B cell (primary cell): ENCODE measurements around the gene CALN1. TPM values are rescaled to one million over a fixed set of nuclear protein-coding genes. Genes with fewer than 3 reads are reported as not detected.

Source experiments
- ATAC-seq: fragments of 200-7000 bp; cut with Tn5 transposase; one replicate; pipeline ENCODE4 v1.10.0; 2021; ENCODE audit warnings: low read depth, mild to moderate bottlenecking, moderate number of reproducible peaks, moderate library complexity
- CTCF ChIA-PET: fragments of 350-600 bp; sonication (Branson Sonifier 250); formaldehyde crosslinking; loops from one replicate; lab custom pipeline; 2021; ENCODE audit warnings: antibody characterized with exemption, inconsistent platforms; lab: Charles Lee
- POLR2A ChIA-PET: fragments of 350-600 bp; sonication (Branson Sonifier 250); formaldehyde crosslinking; loops from one replicate; lab custom pipeline; 2021; ENCODE audit warnings: antibody characterized with exemption; lab: Charles Lee
- DNase-seq: peaks from one replicate; pipeline ENCODE4 v3.0.0; 2013
- H2AFZ ChIP-seq: 2 replicates; pipeline ENCODE4 v1.6.1; 2012; ENCODE audit warnings: mild to moderate bottlenecking, low read depth, low read length; ENCODE audit not compliant: insufficient read depth, poor library complexity, severe bottlenecking
- H3K27ac ChIP-seq, 2 donors: 1 replicate in 1 of 2; 2 replicates in 1 of 2; pipeline ENCODE4 v1.5.1; 2012 to 2013; ENCODE audit warnings: low read length in 2 of 2, mild to moderate bottlenecking in 2 of 2, moderate library complexity in 1 of 2
- H3K27me3 ChIP-seq, 4 experiments: fragments of 200-600 bp in 1 of 4; sonication (generic) in 1 of 4; replicated peaks in 1 of 4; 1 replicate in 2 of 4; 2 replicates in 2 of 4; pipeline versions ENCODE4 v1.6.1 to v1.7.0; 2013 to 2016; ENCODE audit warnings: low read length in 3 of 4, mild to moderate bottlenecking in 2 of 4, mixed read lengths in 1 of 4, moderate library complexity in 1 of 4; ENCODE audit not compliant: insufficient read depth in 4 of 4, control insufficient read depth in 3 of 4; ENCODE audit errors: control extremely low read depth in 1 of 4
- H3K36me3 ChIP-seq, 2 experiments: replicated peaks in 1 of 2; 1 replicate in 1 of 2; 2 replicates in 1 of 2; pipeline versions ENCODE4 v1.6.1 to v1.7.1; 2013; ENCODE audit warnings: low read length in 1 of 2; ENCODE audit not compliant: insufficient read depth in 2 of 2, control insufficient read depth in 1 of 2; ENCODE audit errors: control extremely low read depth in 1 of 2, extremely low read depth in 1 of 2
- H3K4me1 ChIP-seq, 2 donors: fragments of 200-600 bp in 1 of 2; sonication (generic) in 1 of 2; 1 replicate in 1 of 2; 2 replicates in 1 of 2; pipeline versions ENCODE4 v1.5.1 to v1.6.1; 2013 to 2017; ENCODE audit warnings: low read length in 2 of 2; ENCODE audit not compliant: control insufficient read depth in 2 of 2, insufficient read depth in 2 of 2
- H3K4me2 ChIP-seq: replicated peaks from 2 replicates; pipeline ENCODE3; 2012; ENCODE audit warnings: mild to moderate bottlenecking, low read depth, low read length; ENCODE audit not compliant: poor library complexity, severe bottlenecking
- H3K4me3 ChIP-seq, 5 experiments: fragments of 200-600 bp in 1 of 5; sonication (generic) in 1 of 5; 1 replicate in 3 of 5; 2 replicates in 2 of 5; pipeline versions ENCODE4 v1.5.1 to v1.7.0; 2011 to 2016; ENCODE audit warnings: low read length in 4 of 5, mild to moderate bottlenecking in 4 of 5, low read depth in 2 of 5, control low read depth in 1 of 5, moderate library complexity in 1 of 5; ENCODE audit not compliant: insufficient read depth in 1 of 5; ENCODE audit errors: control extremely low read depth in 1 of 5, extremely low read depth in 1 of 5
- H3K79me2 ChIP-seq: fragments of 200-600 bp; sonication (generic); one replicate; pipeline ENCODE4 v1.6.0; 2016; ENCODE audit warnings: low read length; ENCODE audit not compliant: control insufficient read depth, insufficient read depth
- H3K9ac ChIP-seq: fragments of 200-600 bp; sonication (generic); 2 replicates; pipeline ENCODE4 v1.6.1; 2017; ENCODE audit warnings: mild to moderate bottlenecking, low read length, moderate library complexity
- H3K9me3 ChIP-seq, 3 donors: one replicate each; pipeline versions ENCODE4 v1.6.1 to v1.7.1; 2013; ENCODE audit warnings: low read length in 2 of 3; ENCODE audit not compliant: control insufficient read depth in 2 of 3, insufficient read depth in 1 of 3; ENCODE audit errors: control extremely low read depth in 1 of 3
- H4K20me1 ChIP-seq: 2 replicates; pipeline ENCODE4 v1.6.0; 2012; ENCODE audit warnings: mild to moderate bottlenecking, low read length; ENCODE audit not compliant: insufficient read depth, control insufficient read depth, poor library complexity, severe bottlenecking
- H3K27ac Mint-ChIP-seq: one replicate; pipeline ENCODE4 v1.8.0; 2021; ENCODE audit warnings: mixed read lengths
- H3K27me3 Mint-ChIP-seq: one replicate; pipeline ENCODE4 v1.8.0; 2021; ENCODE audit warnings: mixed read lengths
- H3K4me1 Mint-ChIP-seq: one replicate; pipeline ENCODE4 v1.8.0; 2021; ENCODE audit warnings: mixed read lengths
- H3K4me3 Mint-ChIP-seq: one replicate; pipeline ENCODE4 v1.8.0; 2021; ENCODE audit warnings: mixed read lengths
- H3K9me3 Mint-ChIP-seq: one replicate; pipeline ENCODE4 v1.8.0; 2022; ENCODE audit warnings: mixed read lengths; ENCODE audit not compliant: insufficient read depth
- CTCF ChIP-seq: fragments of 200-600 bp; IDR thresholded peaks from one replicate; pipeline ENCODE4 v1.8.0; 2022; ENCODE audit warnings: antibody characterized with exemption, mild to moderate bottlenecking
- EZH2 ChIP-seq: IDR thresholded peaks from 2 replicates; pipeline ENCODE4 v1.6.1; 2012; ENCODE audit warnings: borderline replicate concordance, low read depth, mild to moderate bottlenecking, moderate library complexity, low read length; ENCODE audit not compliant: insufficient read depth, poor library complexity, severe bottlenecking
- WGBS: methylation state at CpG from one replicate; pipeline ENCODE4 v1.1.5; 2013; ENCODE audit warnings: missing lambda C conversion rate; ENCODE audit not compliant: insufficient coverage; 5-methylcytosine and 5-hydroxymethylcytosine counted together
- intact Hi-C: fragments of 100-400 bp; cut with micrococcal nuclease; formaldehyde crosslinking; loops from one replicate; pipeline ENCODE4 v1.10.0; 2022
- polyA plus RNA-seq: library from polyadenylated mRNA; depleted of rRNA; stranded (reverse); fragments of >200 nt; gene quantifications from 2 replicates; pipeline ENCODE4 v1.2.3, GENCODE V29; 2012
- total RNA-seq, 2 donors: library from RNA; stranded (reverse); fragments of 120-200 nt in 1 of 2; gene quantifications; 1 replicate in 1 of 2; 2 replicates in 1 of 2; pipeline versions ENCODE4 v1.2.3 to v1.2.4, GENCODE V29; 2013 to 2022

CALN1 gene
- total and polyA plus RNA-seq, 2 donors (not counting 1 experiment from before 2014, with no cell fraction given): not detected

- Histone ChIP-seq H3K36me3 (no peaks in the 10 kb centered on the region), H3K79me2 (no peaks in the 10 kb centered on the region), H3K4me2 (no peak overlapping the region), H3K4me3 (no peak overlapping the region), H2AFZ (no peak overlapping the region), H3K4me1 (no peaks in the 10 kb centered on the region), H3K9ac (no peak overlapping the region), H4K20me1 (no peaks in the 10 kb centered on the region), H3K9me3 (peaks cover 0 to 8% (median 0%) of the 10 kb centered on the region in 3 donors), H3K27me3 (no peaks in the 10 kb centered on the region), H3K27ac (no peak overlapping the region)
- CTCF ChIA-PET: no interaction called here
- POLR2A ChIA-PET: no interaction called here
- intact Hi-C loops: no loop called here
- Mint-ChIP-seq H3K27me3 (no peaks in the 10 kb centered on the region), H3K9me3 (no peaks in the 10 kb centered on the region), H3K27ac (no peak overlapping the region), H3K4me1 (no peaks in the 10 kb centered on the region), H3K4me3 (no peak overlapping the region)
- WGBS: 96% methylated on average over 9 of the region's 9 CpGs
- ATAC-seq (no peak), DNase-seq (no peak)
- no peak for TF ChIP-seq EZH2
These were observed 102.7 kb downstream of the CALN1 start for GRCh38 chr7:72309476-72309875.

GRCh38 chr7:72308986-72309385 is 103.2 kb downstream of the CALN1 start:
- H3K4me1 Mint-ChIP-seq: no peaks in the 10 kb centered on the region
- no peak overlapping the region for H3K4me3 Mint-ChIP-seq
- no peaks in the 10 kb centered on the region for H3K4me1 ChIP-seq
- intact Hi-C loops: no loop called here
- CTCF ChIA-PET: no interaction called here
- H3K27ac ChIP-seq: no peak overlapping the region
- ATAC-seq (no peak), DNase-seq (no peak)
- no peaks in the 10 kb centered on the region for H3K9me3 Mint-ChIP-seq
- no peaks in the 10 kb centered on the region for H3K79me2 ChIP-seq
- H3K27me3 ChIP-seq: no peaks in the 10 kb centered on the region
- no peak overlapping the region for H3K4me3 ChIP-seq
- TF ChIP-seq CTCF (no peak), EZH2 (no peak)
- H3K9me3 ChIP-seq: peaks cover 0 to 7% (median 0%) of the 10 kb centered on the region in 3 donors
- POLR2A ChIA-PET: no interaction called here
- H2AFZ ChIP-seq: no peak overlapping the region
- no peaks in the 10 kb centered on the region for H3K27me3 Mint-ChIP-seq
- H3K9ac ChIP-seq: no peak overlapping the region
- H4K20me1 ChIP-seq: no peaks in the 10 kb centered on the region
- H3K27ac Mint-ChIP-seq: no peak overlapping the region
- whole genome bisulfite sequencing: 83% methylated on average over 2 of the region's 2 CpGs
- H3K4me2 ChIP-seq: no peak overlapping the region
- H3K36me3 ChIP-seq: no peaks in the 10 kb centered on the region
